Inflammatory macrophage treated with lipopolysaccharide for 4 hours (primary cell): ENCODE data around the gene IL1RAPL2.
"Not testable (repeated sequence)": the region's sequence is repeated elsewhere in the genome, so short reads cannot be mapped to it uniquely, and the experiment has no call there.

Experiments
- DNase-seq: peaks from one replicate; pipeline ENCODE4 v3.0.0-alpha.2; 2020

IL1RAPL2 gene

GRCh38 chrX:105189093-105189492, 623.1 kb downstream of the IL1RAPL2 start:
- DNase-seq: no peak

- no peak for DNase-seq
Measured at GRCh38 chrX:105190252-105190853, 624.4 kb downstream of the IL1RAPL2 start.

GRCh38 chrX:105191878-105192277, 625.9 kb downstream of the IL1RAPL2 start:
- DNase-seq: no peak

GRCh38 chrX:105209406-105209805, 643.4 kb downstream of the IL1RAPL2 start:
- DNase-seq: no peak

- no peak for DNase-seq
Measured at GRCh38 chrX:105210258-105210657, 644.3 kb downstream of the IL1RAPL2 start.

- no peak for DNase-seq
Measured at GRCh38 chrX:105211066-105211575, 645.1 kb downstream of the IL1RAPL2 start.

- no peak for DNase-seq
Measured at GRCh38 chrX:105219454-105220401, 653.7 kb downstream of the IL1RAPL2 start.

GRCh38 chrX:105220636-105221035, 654.6 kb downstream of the IL1RAPL2 start, which contains the start of gene TEX13A:
TSS of gene TEX13A (minus strand) at chrX:105220694. CDS start at chrX:105220397, 297 bp downstream.
- DNase-seq: no peak

GRCh38 chrX:105221374-105221773, 655.4 kb downstream of the IL1RAPL2 start:
- DNase-seq: no peak

- DNase-seq: no peak
Measured at GRCh38 chrX:105226499-105226898, 660.5 kb downstream of the IL1RAPL2 start.

- DNase-seq: no peak
Measured at GRCh38 chrX:105228602-105229001, 662.6 kb downstream of the IL1RAPL2 start.

- DNase-seq: no peak
Measured at GRCh38 chrX:105229146-105229545, 663.1 kb downstream of the IL1RAPL2 start.

- DNase-seq: not testable (repeated sequence)
Measured at GRCh38 chrX:105237407-105237806, 671.4 kb downstream of the IL1RAPL2 start.

GRCh38 chrX:105241056-105241455, 675.1 kb downstream of the IL1RAPL2 start:
- DNase-seq: no peak

- no peak for DNase-seq
Measured at GRCh38 chrX:105260291-105261043, 694.5 kb downstream of the IL1RAPL2 start.

GRCh38 chrX:105263171-105263570, 697.2 kb downstream of the IL1RAPL2 start:
- no peak for DNase-seq

- no peak for DNase-seq
Measured at GRCh38 chrX:105263801-105264200, 697.8 kb downstream of the IL1RAPL2 start.

GRCh38 chrX:105265093-105265492, 699.1 kb downstream of the IL1RAPL2 start:
- no peak for DNase-seq

- no peak for DNase-seq
Measured at GRCh38 chrX:105266456-105266855, 700.5 kb downstream of the IL1RAPL2 start.

GRCh38 chrX:105267167-105267566, 701.2 kb downstream of the IL1RAPL2 start:
- no peak for DNase-seq

GRCh38 chrX:105269386-105269785, 703.4 kb downstream of the IL1RAPL2 start:
- no peak for DNase-seq

GRCh38 chrX:105273326-105273725, 707.3 kb downstream of the IL1RAPL2 start:
- DNase-seq: no peak

GRCh38 chrX:105274091-105274490, 708.1 kb downstream of the IL1RAPL2 start:
- no peak for DNase-seq
